Naive B cell (primary cell): Measurements from ENCODE around the gene ARHGEF6. TPM values are rescaled to one million over a fixed set of nuclear protein-coding genes. Genes with fewer than 3 reads are reported as not detected.
"Not testable (repeated sequence)": the region's sequence is repeated elsewhere in the genome, so short reads cannot be mapped to it uniquely, and the experiment has no call there.

Experiments
- ATAC-seq, 2 donors: fragments of 150-1000 bp; cut with Tn5 transposase; 2 replicates each; pipeline ENCODE4 v1.10.0; 2021; ENCODE audit warnings: low read depth in 2 of 2, mild to moderate bottlenecking in 2 of 2, moderate library complexity in 2 of 2
- DNase-seq: peaks from one replicate; pipeline ENCODE4 v3.0.0; 2022
- H3K27ac Mint-ChIP-seq, 6 donors: one replicate each; pipeline ENCODE4 v1.8.0; 2020 to 2022; ENCODE audit warnings: mild to moderate bottlenecking in 6 of 6, mixed read lengths in 6 of 6, moderate library complexity in 5 of 6, inconsistent platforms in 2 of 6
- H3K27me3 Mint-ChIP-seq, 3 donors: one replicate each; pipeline ENCODE4 v1.8.0; 2021 to 2022; ENCODE audit warnings: mixed read lengths in 3 of 3, mild to moderate bottlenecking in 1 of 3
- H3K36me3 Mint-ChIP-seq, 2 donors: one replicate each; pipeline ENCODE4 v1.8.0; 2020 to 2022; ENCODE audit warnings: mixed read lengths in 2 of 2, inconsistent platforms in 1 of 2, mild to moderate bottlenecking in 1 of 2
- H3K4me1 Mint-ChIP-seq, 3 donors: one replicate each; pipeline ENCODE4 v1.8.0; 2020 to 2022; ENCODE audit warnings: mixed read lengths in 3 of 3, inconsistent platforms in 1 of 3, mild to moderate bottlenecking in 1 of 3, moderate library complexity in 1 of 3
- H3K4me3 Mint-ChIP-seq, 8 donors: one replicate each; pipeline ENCODE4 v1.8.0; 2020 to 2022; ENCODE audit warnings: mild to moderate bottlenecking in 8 of 8, mixed read lengths in 8 of 8, moderate library complexity in 8 of 8, inconsistent platforms in 2 of 8
- H3K9me3 Mint-ChIP-seq, 7 donors: one replicate each; pipeline ENCODE4 v1.8.0; 2020 to 2022; ENCODE audit warnings: mixed read lengths in 7 of 7, mild to moderate bottlenecking in 5 of 7, inconsistent platforms in 2 of 7, moderate library complexity in 1 of 7
- polyA plus RNA-seq, 6 donors: library from polyadenylated mRNA; unstranded; fragments of 300-500 nt; fragmentation: Illumina TruSeq; gene quantifications; one replicate each; pipeline ENCODE4 v1.2.3, GENCODE V29; 2021; ENCODE audit warnings: low read depth in 6 of 6

Gene ARHGEF6
- polyA plus RNA-seq, 6 donors from 2014 or later: 43.9 to 57.0 (median 51.4) TPM

DNA sequence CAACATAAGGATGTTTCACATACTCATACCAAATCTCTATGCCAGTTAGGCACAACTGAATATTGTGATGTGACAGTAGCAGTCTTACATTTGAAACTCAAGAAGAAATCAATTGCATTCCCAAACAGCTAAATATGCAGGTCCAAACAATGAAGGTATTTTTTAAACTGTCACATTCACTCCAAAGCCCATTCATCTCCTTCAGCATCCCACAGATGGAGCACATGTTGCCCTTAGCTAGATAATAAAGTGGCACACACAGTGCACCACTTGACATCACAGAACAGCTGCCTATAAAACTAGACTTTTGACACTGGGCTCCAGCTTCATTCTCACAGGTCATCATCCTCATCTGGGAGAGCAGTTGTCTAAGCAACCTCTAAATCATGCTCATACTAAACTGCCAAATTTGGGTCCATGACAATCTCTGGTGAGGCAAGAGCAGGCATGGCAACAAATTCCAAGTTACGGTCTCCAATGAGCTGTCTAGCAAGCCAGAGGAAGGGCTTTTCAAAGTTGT, 26.2 kb upstream of the ARHGEF6 start:
- DNase-seq (no peak), ATAC-seq (no peak)
- Mint-ChIP-seq H3K4me3 (no peak overlapping the region), H3K4me1 (no peaks in the 10 kb centered on the region), H3K27me3 (no peaks in the 10 kb centered on the region), H3K9me3 (no peaks in the 10 kb centered on the region), H3K36me3 (no peaks in the 10 kb centered on the region), H3K27ac (no peak overlapping the region)

DNA sequence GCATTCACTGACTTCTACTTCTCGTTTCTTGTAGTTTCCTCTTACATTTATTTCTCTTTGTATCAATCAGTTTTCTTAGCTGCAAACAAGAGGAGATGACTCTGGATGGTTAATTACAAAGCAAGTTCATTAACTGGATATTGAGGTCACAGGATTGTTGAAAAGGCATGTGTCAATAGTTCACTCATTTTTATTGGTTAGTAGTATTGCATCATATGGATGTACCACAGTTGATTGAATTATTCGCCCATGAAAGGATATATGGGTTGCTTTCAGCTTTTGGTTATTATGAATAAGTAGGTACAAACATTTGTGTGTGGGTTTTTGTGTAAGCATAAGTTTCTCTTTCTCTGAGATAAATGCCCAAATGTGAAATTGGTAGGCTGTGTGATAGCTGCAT, 21.8 kb upstream of the ARHGEF6 start:
- H3K36me3 Mint-ChIP-seq: no peaks in the 10 kb centered on the region
- ATAC-seq: no peak
- peaks cover 6 to 7% (median 6%) of the 10 kb centered on the region in 3 donors for H3K4me1 Mint-ChIP-seq
- no peak overlapping the region for H3K27ac Mint-ChIP-seq
- no peaks in the 10 kb centered on the region for H3K9me3 Mint-ChIP-seq
- no peak for DNase-seq
- H3K4me3 Mint-ChIP-seq: no peak overlapping the region
- no peaks in the 10 kb centered on the region for H3K27me3 Mint-ChIP-seq

DNA sequence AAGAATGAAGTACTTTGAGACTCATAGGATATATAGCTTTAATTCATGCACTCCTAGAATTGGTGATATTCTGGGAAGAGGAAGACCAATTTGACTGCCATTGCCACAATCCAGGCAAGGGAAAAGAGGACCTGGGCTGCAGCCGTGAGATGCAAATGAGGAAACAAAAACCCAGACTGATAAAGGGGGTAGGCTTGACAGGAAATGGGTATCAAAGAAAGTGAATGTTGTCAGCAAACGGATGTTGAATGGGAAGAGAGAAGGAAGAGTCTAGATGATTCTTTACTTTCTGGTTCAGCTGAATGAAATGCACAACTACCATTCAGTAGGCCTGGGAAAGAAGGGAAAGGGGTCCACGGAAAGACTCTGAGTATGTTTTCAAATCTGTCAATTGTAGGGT, 17.1 kb upstream of the ARHGEF6 start:
- Mint-ChIP-seq H3K4me1 (peaks cover 6 to 7% (median 7%) of the 10 kb centered on the region in 3 donors), H3K4me3 (peak overlapping the region in 1 of 8 donors; percentile 36), H3K27me3 (no peaks in the 10 kb centered on the region), H3K36me3 (no peaks in the 10 kb centered on the region), H3K9me3 (peaks cover 0 to 10% (median 3%) of the 10 kb centered on the region in 7 donors), H3K27ac (peak overlapping the region in 1 of 6 donors; percentile 16)
- ATAC-seq: no peak
- no peak for DNase-seq

DNA sequence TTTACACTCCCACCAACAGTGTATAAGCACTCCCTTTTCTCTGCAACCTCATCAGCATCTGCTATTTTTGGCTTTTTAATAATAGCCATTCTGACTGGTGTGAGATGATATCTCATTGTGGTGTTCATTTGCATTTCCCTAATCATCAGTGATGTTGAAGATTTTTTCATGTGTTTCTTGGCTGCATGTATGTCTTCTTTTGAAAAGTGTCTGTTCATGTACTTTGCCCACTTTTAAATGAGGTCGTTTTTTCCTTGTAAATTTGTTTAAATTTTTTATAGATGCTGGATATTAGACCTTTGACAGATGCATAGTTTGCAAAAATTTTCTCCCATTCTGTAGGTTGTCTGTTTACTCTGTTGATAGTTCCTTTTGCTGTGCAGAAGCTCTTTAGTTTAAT, 14.4 kb upstream of the ARHGEF6 start:
- not testable (repeated sequence) for H3K27me3 Mint-ChIP-seq, H3K4me3 Mint-ChIP-seq, ATAC-seq, H3K4me1 Mint-ChIP-seq, H3K27ac Mint-ChIP-seq, H3K36me3 Mint-ChIP-seq, DNase-seq, H3K9me3 Mint-ChIP-seq

DNA sequence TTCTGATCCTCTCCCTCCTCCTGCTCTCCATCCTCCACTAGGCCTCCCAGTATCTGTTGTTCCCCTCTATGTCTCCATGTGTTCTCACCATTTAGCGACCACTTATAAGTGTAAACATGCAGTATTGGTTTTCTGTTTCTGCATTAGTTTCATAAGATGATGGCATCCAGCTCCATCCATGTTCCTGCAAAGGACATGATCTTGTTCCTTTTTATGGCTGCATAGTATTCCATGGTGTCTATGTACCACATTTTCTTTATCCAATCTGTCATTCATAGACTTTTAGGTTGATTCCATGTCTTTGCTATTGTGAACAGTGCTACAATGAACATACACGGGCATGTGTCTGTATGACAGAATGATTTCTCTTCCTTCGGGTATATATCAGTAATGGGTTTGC, 13.9 kb upstream of the ARHGEF6 start:
- not testable (repeated sequence) for H3K27me3 Mint-ChIP-seq, DNase-seq, H3K36me3 Mint-ChIP-seq, H3K9me3 Mint-ChIP-seq, H3K27ac Mint-ChIP-seq, H3K4me3 Mint-ChIP-seq, H3K4me1 Mint-ChIP-seq, ATAC-seq

DNA sequence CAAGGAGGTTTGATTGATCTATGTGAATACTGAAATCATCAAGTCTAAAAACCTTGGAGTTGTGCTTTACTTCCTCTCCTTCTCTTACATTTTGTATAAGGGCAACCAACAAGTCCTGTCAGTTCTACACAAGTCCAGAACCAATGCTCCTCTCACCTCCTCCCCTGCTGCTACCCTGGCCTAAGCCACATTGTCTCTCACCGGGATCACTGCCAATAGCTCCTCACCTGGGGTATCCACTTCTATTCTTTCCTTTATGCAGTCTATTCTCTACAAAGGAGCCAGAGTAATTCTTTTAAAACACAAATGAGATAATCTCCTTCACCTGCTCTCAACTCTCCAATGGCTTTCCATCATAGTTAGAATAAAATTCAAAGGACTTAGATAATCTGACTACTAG, 13.3 kb upstream of the ARHGEF6 start:
- Mint-ChIP-seq H3K9me3 (peaks cover 0 to 10% (median 3%) of the 10 kb centered on the region in 7 donors), H3K27me3 (no peaks in the 10 kb centered on the region), H3K4me1 (peaks cover 6 to 7% (median 7%) of the 10 kb centered on the region in 3 donors), H3K27ac (peak overlapping the region in 2 of 6 donors; percentile 46 to 59), H3K36me3 (no peaks in the 10 kb centered on the region), H3K4me3 (no peak overlapping the region)
- DNase-seq (no peak), ATAC-seq (no peak)

DNA sequence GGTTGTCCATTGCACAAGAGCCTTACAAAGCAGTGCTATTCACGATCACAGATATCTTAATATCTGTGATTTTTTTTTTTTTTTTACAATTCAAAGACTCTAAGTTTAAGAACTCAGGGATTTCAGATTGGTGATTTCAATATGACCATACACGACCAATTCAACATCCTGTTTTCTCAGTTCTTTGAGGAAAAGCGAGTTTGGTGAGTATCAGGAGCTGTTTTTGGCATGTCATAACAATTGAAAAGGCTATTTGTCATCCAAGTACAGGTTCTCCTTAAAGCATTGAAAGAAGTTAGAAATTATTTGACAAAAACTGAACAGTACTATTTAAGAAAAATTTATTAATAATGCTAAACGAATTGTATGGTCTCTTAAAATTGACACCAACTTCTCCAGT, 9.1 kb upstream of the ARHGEF6 start:
- H3K36me3 Mint-ChIP-seq: no peaks in the 10 kb centered on the region
- ATAC-seq: no peak
- no peaks in the 10 kb centered on the region for H3K4me1 Mint-ChIP-seq
- no peak for DNase-seq
- H3K9me3 Mint-ChIP-seq: peaks cover 0 to 6% (median under 1%) of the 10 kb centered on the region in 7 donors
- H3K27me3 Mint-ChIP-seq: no peaks in the 10 kb centered on the region
- no peak overlapping the region for H3K27ac Mint-ChIP-seq
- H3K4me3 Mint-ChIP-seq: no peak overlapping the region

DNA sequence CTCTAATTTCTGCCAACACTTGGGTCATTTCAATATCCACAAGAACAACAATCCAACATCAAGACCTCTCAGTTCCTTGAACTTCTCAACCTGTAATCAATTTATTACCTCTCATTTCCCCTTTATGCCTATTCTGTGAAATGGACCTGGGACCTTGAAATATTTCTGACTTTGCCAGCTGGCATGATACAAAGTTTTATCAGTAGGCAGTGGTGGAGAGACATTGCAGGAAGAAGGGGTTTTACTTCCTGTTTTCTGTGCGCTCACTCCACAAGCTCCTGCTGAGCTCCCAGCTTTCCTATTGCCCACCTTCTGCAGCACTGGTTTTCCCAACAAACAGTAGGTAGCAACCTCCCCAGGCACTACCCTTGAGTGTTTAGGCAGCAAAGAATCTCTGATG, 3.5 kb upstream of the ARHGEF6 start:
- Mint-ChIP-seq H3K9me3 (peaks cover 0 to 2% (median 0%) of the 10 kb centered on the region in 7 donors), H3K4me1 (peaks cover 10 to 16% (median 15%) of the 10 kb centered on the region in 3 donors), H3K36me3 (no peaks in the 10 kb centered on the region), H3K27ac (peak overlapping the region in 2 of 6 donors; percentile 23 to 34), H3K4me3 (peak overlapping the region in 1 of 8 donors; percentile 25), H3K27me3 (no peaks in the 10 kb centered on the region)
- ATAC-seq (peak in 1 of 2 donors; percentile 35), DNase-seq (no peak)

DNA sequence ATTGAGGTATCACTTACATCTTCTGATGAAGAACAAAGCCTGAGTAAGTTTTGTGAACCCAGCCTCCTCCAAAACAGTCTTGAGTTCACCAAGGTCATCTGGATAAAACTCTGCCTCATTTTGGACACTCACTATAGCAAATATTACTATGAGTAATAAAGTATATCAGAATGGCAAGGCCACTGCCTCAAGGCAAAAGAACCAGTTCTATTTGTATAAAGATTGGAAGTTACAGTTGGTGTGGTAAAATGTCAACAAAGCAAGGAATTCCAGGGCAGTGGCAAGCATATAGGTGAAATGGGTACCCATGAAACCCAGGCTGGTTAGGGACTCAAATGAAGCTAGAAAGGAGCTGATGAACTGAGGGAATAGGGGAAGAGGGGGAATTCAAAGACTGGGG, 2.4 kb upstream of the ARHGEF6 start:
- H3K27ac Mint-ChIP-seq: peak overlapping the region in 1 of 6 donors; percentile 91
- H3K36me3 Mint-ChIP-seq: no peaks in the 10 kb centered on the region
- H3K9me3 Mint-ChIP-seq: peaks cover 0 to 2% (median 0%) of the 10 kb centered on the region in 7 donors
- H3K4me1 Mint-ChIP-seq: peaks cover 10 to 23% (median 15%) of the 10 kb centered on the region in 3 donors
- no peak overlapping the region for H3K4me3 Mint-ChIP-seq
- no peaks in the 10 kb centered on the region for H3K27me3 Mint-ChIP-seq
- ATAC-seq: no peak
- DNase-seq: no peak

DNA sequence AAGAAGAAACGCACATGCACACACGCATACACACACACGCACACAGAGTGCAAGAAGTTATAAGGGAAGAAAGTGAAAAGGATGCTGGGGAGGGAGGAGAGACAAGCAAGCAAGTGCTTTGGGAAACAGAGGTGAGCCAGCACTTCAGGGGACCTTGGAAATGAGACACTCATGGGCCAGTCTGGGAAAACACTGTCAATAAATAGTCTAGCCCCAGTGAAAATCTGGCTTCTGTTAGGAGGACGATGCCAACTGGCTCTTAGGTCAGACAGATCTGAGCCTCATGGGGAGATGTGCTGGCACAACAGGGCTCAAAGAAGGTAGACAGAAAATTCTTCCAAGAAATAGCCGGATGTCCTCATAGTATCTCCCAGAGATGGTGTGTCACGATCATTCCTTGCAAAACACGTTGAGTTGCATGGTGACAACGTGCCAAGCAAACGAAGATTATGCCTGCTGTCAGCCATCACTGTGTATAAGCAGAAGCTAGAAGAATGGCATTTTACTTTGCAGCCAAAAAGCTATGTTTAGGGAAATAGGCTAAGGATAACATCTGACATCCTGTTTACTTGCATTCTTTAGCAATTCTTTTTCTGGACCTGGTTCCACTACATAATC, 557 bp upstream of the ARHGEF6 start:
- Mint-ChIP-seq H3K9me3 (peaks cover 0 to 2% (median 0%) of the 10 kb centered on the region in 7 donors), H3K36me3 (no peaks in the 10 kb centered on the region), H3K4me1 (peaks cover 19 to 37% (median 28%) of the 10 kb centered on the region in 3 donors), H3K27me3 (no peaks in the 10 kb centered on the region), H3K4me3 (peak overlapping the region; percentile 85 to 100 (median 93)), H3K27ac (peak overlapping the region in 5 of 6 donors; percentile 9 to 94 (median 79))
- DNase-seq: no peak
- ATAC-seq: peak; percentile 22 to 32

DNA sequence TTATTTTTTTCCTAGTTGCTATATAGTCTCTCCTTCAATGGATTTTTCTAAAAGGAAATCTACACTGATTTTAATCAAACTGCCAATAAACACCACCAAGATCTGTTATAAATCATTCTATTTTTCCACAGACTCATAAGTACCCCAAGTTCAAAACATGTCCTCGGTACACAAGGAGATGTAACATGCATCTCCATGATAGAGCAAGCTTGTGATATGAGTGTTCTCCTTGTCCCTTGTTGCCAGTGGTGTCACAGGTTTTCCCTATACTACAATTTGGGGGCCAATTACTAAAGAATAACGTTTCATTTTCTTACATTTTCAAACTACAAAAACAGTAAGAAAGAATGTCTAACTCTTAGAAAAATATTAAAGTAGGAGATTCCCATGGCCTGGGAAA, 491 bp downstream of the ARHGEF6 start:
- H3K9me3 Mint-ChIP-seq: no peaks in the 10 kb centered on the region
- H3K27me3 Mint-ChIP-seq: no peaks in the 10 kb centered on the region
- ATAC-seq: no peak
- H3K27ac Mint-ChIP-seq: peak overlapping the region in 5 of 6 donors; percentile 86 to 94 (median 89)
- H3K36me3 Mint-ChIP-seq: no peaks in the 10 kb centered on the region
- H3K4me3 Mint-ChIP-seq: peak overlapping the region; percentile 85 to 100 (median 93)
- DNase-seq: no peak
- H3K4me1 Mint-ChIP-seq: peaks cover 29 to 47% (median 38%) of the 10 kb centered on the region in 3 donors

DNA sequence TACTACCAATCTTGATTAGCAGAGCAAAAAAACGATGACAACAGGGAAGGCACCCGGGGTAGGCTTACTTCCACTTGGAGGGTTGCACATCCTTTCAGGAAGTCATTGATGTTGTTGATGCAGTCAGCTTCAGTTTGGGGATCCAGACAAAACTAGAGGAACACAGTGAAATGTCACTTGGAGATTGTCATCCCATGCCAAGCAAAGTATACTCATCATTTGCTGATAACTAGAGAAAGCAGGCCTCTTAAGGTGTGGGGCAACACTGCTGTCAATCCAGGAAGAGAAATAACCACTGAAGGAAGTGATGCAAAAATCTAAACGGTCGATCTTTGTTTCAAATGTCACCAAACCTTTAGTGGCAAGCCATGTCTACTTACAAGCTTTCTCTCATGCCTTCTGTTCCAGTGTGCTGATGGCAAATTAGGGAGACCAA, 1.4 kb downstream of the ARHGEF6 start:
- ATAC-seq (peak; percentile 50 to 54), DNase-seq (peak; percentile 24)
- H3K4me1 Mint-ChIP-seq: peaks cover 34 to 49% (median 44%) of the 10 kb centered on the region in 3 donors
- peak overlapping the region; percentile 86 to 94 (median 90) for H3K27ac Mint-ChIP-seq
- H3K36me3 Mint-ChIP-seq: no peaks in the 10 kb centered on the region
- H3K9me3 Mint-ChIP-seq: peaks cover 0 to 2% (median 0%) of the 10 kb centered on the region in 7 donors
- H3K4me3 Mint-ChIP-seq: peak overlapping the region; percentile 85 to 100 (median 93)
- no peaks in the 10 kb centered on the region for H3K27me3 Mint-ChIP-seq

DNA sequence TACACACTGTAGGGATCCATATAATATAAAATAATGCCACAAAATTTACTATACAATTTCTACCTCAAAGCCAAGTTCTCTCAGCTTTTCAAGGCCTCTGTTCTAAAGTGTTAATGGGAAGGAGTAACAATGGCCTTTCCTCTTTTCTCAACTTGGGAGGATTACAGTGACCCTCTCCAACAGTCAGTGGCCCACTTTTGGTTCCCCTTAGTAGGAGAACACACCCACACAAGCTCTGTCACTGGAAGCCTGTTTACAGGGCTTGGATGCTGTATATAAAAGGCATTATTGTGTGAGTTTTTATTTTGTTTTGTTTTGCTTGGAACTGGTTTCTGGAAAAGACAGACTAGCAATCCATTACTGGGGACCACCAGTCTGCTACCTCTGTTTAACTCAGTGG, 1.8 kb downstream of the ARHGEF6 start:
- H3K27ac Mint-ChIP-seq: peak overlapping the region; percentile 71 to 94 (median 90)
- H3K27me3 Mint-ChIP-seq: no peaks in the 10 kb centered on the region
- DNase-seq: no peak
- peak; percentile 31 to 32 for ATAC-seq
- peaks cover 34 to 45% (median 40%) of the 10 kb centered on the region in 3 donors for H3K4me1 Mint-ChIP-seq
- H3K9me3 Mint-ChIP-seq: peaks cover 0 to 2% (median 0%) of the 10 kb centered on the region in 7 donors
- peak overlapping the region; percentile 85 to 100 (median 93) for H3K4me3 Mint-ChIP-seq
- H3K36me3 Mint-ChIP-seq: no peaks in the 10 kb centered on the region

DNA sequence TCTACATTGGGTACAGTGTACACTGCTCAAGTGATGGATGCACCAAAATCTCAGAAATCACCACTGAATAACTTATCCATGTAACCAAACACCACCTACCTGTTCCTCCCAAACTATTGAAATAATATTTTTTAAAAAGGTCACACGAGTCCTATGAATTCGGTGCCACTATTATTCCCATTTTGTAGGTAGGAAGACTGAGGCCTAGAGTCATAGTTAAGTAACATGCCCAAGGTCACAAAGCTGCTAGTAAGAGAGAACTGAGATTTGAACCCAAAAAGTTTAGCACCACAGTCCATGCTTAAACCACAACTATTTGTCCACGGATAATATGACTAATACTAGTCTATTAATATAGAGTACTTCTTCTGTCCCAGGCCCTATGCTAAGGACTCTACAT, 2.7 kb downstream of the ARHGEF6 start:
- Mint-ChIP-seq H3K27me3 (no peaks in the 10 kb centered on the region), H3K9me3 (peaks cover 0 to 2% (median 0%) of the 10 kb centered on the region in 7 donors), H3K27ac (peak overlapping the region in 4 of 6 donors; percentile 7 to 94 (median 28)), H3K4me3 (peak overlapping the region in 4 of 8 donors; percentile 59 to 100 (median 78)), H3K36me3 (no peaks in the 10 kb centered on the region), H3K4me1 (peaks cover 39 to 42% (median 40%) of the 10 kb centered on the region in 3 donors)
- DNase-seq (no peak), ATAC-seq (no peak)
